Fibroblast of villous mesenchyme (primary cell): Measurements from ENCODE around the gene CANX. TPM values are rescaled to one million over a fixed set of nuclear protein-coding genes. Genes with fewer than 3 reads are reported as not detected.

Experiments used
- DNase-seq: peaks from one replicate; pipeline ENCODE4 v3.0.0-alpha.2; 2010; ENCODE audit warnings: low read depth
- H3K4me3 ChIP-seq: 2 replicates; pipeline ENCODE4 v1.5.1; 2011; ENCODE audit warnings: low read depth, mild to moderate bottlenecking, low read length
- CTCF ChIP-seq: IDR thresholded peaks from 2 replicates; pipeline ENCODE4 v1.5.1; 2012; ENCODE audit warnings: low read depth, mild to moderate bottlenecking, low read length; ENCODE audit not compliant: insufficient read depth
- total RNA-seq: library from RNA; depleted of rRNA; stranded (reverse); fragments of >200 nt; gene quantifications from 2 replicates; pipeline ENCODE4 v1.2.3, GENCODE V29; 2012

Gene CANX
- total RNA-seq, 1 donor, result 886 TPM

- no peak overlapping the region for H3K4me3 ChIP-seq
- peak; percentile 40 for DNase-seq
- TF ChIP-seq CTCF, result no peak
Observed at GRCh38 chr5:179747811-179748210, 49.0 kb downstream of the CANX start.

- no peak for DNase-seq
- no peak overlapping the region for H3K4me3 ChIP-seq
- TF ChIP-seq CTCF, result no peak
Observed at GRCh38 chr5:179749857-179750508, 51.2 kb downstream of the CANX start.

- TF ChIP-seq CTCF, result no peak
- no peak overlapping the region for H3K4me3 ChIP-seq
- DNase-seq, result no peak
Observed at GRCh38 chr5:179753971-179754370, 55.2 kb downstream of the CANX start.

GRCh38 chr5:179755022-179755421 is 56.3 kb downstream of the CANX start:
- H3K4me3 ChIP-seq, result no peak overlapping the region
- peak; percentile 21 for DNase-seq
- TF ChIP-seq CTCF, result no peak

GRCh38 chr5:179758955-179759354 is 60.2 kb downstream of the CANX start:
- DNase-seq, result no peak
- TF ChIP-seq CTCF, result no peak
- H3K4me3 ChIP-seq, result no peak overlapping the region

GRCh38 chr5:179759581-179760551 is 61.1 kb downstream of the CANX start:
- TF ChIP-seq CTCF, result no peak
- no peak overlapping the region for H3K4me3 ChIP-seq
- no peak for DNase-seq
